ENCODE results near the gene RAF1.

RAF1 gene

GRCh38 chr3:12591456-12591855 is 72.5 kb downstream of the RAF1 start:
- DNase-seq (ENCODE audit: low read depth in 2 of 2): no peak

- no peak for DNase-seq (ENCODE audit: low read depth in 2 of 2)
These were observed 73.8 kb downstream of the RAF1 start for GRCh38 chr3:12590096-12590495.

GRCh38 chr3:12588039-12589009 is 75.6 kb downstream of the RAF1 start:
- no peak for DNase-seq (ENCODE audit: low read depth in 2 of 2)

GRCh38 chr3:12586403-12586802 is 77.5 kb downstream of the RAF1 start:
- no peak for DNase-seq (ENCODE audit: low read depth in 2 of 2)

- DNase-seq (ENCODE audit: low read depth in 2 of 2): no peak
These were observed 77.9 kb downstream of the RAF1 start for GRCh38 chr3:12585970-12586369.

GRCh38 chr3:12585181-12585580 is 78.7 kb downstream of the RAF1 start:
- DNase-seq (ENCODE audit: low read depth in 2 of 2): no peak

GRCh38 chr3:12584083-12584482 is 79.8 kb downstream of the RAF1 start:
- no peak for DNase-seq (ENCODE audit: low read depth in 2 of 2)

- no peak for DNase-seq (ENCODE audit: low read depth in 2 of 2)
These were observed 80.6 kb downstream of the RAF1 start for GRCh38 chr3:12583280-12583679.

GRCh38 chr3:12582730-12583129 is 81.2 kb downstream of the RAF1 start:
- no peak for DNase-seq (ENCODE audit: low read depth in 2 of 2)

GRCh38 chr3:12579905-12580304 is 84.0 kb downstream of the RAF1 start:
- no peak for DNase-seq (ENCODE audit: low read depth in 2 of 2)

- no peak for DNase-seq (ENCODE audit: low read depth in 2 of 2)
These were observed 84.5 kb downstream of the RAF1 start for GRCh38 chr3:12579456-12579855.

- DNase-seq (ENCODE audit: low read depth in 2 of 2): no peak
These were observed 85.2 kb downstream of the RAF1 start for GRCh38 chr3:12578742-12579141.

GRCh38 chr3:12577379-12577778 is 86.5 kb downstream of the RAF1 start:
- DNase-seq (ENCODE audit: low read depth in 2 of 2): no peak

GRCh38 chr3:12574661-12575060 is 89.3 kb downstream of the RAF1 start:
- DNase-seq (ENCODE audit: low read depth in 2 of 2): no peak

- DNase-seq (ENCODE audit: low read depth in 2 of 2): no peak
These were observed 89.8 kb downstream of the RAF1 start for GRCh38 chr3:12574131-12574530.

- DNase-seq (ENCODE audit: low read depth in 2 of 2): no peak
These were observed 91.9 kb downstream of the RAF1 start for GRCh38 chr3:12571986-12572385.

- DNase-seq (ENCODE audit: low read depth in 2 of 2): no peak
These were observed 94.1 kb downstream of the RAF1 start for GRCh38 chr3:12569836-12570235.

GRCh38 chr3:12568747-12569146 is 95.2 kb downstream of the RAF1 start:
- no peak for DNase-seq (ENCODE audit: low read depth in 2 of 2)

- no peak for DNase-seq (ENCODE audit: low read depth in 2 of 2)
These were observed 96.9 kb downstream of the RAF1 start for GRCh38 chr3:12566976-12567375.

- DNase-seq (ENCODE audit: low read depth in 2 of 2): no peak
These were observed 101.5 kb downstream of the RAF1 start for GRCh38 chr3:12562451-12562850.

GRCh38 chr3:12561397-12561796 is 102.5 kb downstream of the RAF1 start:
- no peak for DNase-seq (ENCODE audit: low read depth in 2 of 2)

GRCh38 chr3:12560505-12561190 is 103.3 kb downstream of the RAF1 start:
- DNase-seq (ENCODE audit: low read depth in 2 of 2): no peak

GRCh38 chr3:12559520-12559919 is 104.4 kb downstream of the RAF1 start:
- DNase-seq (ENCODE audit: low read depth in 2 of 2): no peak
